SIG-M5 treated with dmso at 0.1 percent for 504 hours (cell line): ENCODE results near the gene STEAP3.
A peak's percentile ranks its signal among the peaks of the same experiment; 100 is the strongest.

Experiments
- DNase-seq: peaks from one replicate; lab custom pipeline; 2025; ENCODE audit not compliant: unreplicated experiment; lab: John Stamatoyannopoulos, UW

STEAP3 gene

GRCh38 chr2:119223521-119224390, at the start of gene STEAP3:
STEAP3 (plus strand) TSS chr2:119223834; CDS start chr2:119231013, 7,179 bp downstream.
- DNase-seq, result peak; percentile 42

- peak; percentile 60 for DNase-seq
These were observed 49.2 kb upstream of the STEAP3 start for GRCh38 chr2:119174216-119174992.

GRCh38 chr2:119174993-119175347, 48.7 kb upstream of the STEAP3 start:
- no peak for DNase-seq

- no peak for DNase-seq
These were observed 48.1 kb upstream of the STEAP3 start for GRCh38 chr2:119175517-119175916.

GRCh38 chr2:119177171-119177837, 46.3 kb upstream of the STEAP3 start:
- no peak for DNase-seq

GRCh38 chr2:119177838-119178190, 45.8 kb upstream of the STEAP3 start:
- no peak for DNase-seq

GRCh38 chr2:119178776-119179175, 44.9 kb upstream of the STEAP3 start:
- no peak for DNase-seq

GRCh38 chr2:119179202-119179601, 44.4 kb upstream of the STEAP3 start:
- no peak for DNase-seq

GRCh38 chr2:119179991-119180390, 43.6 kb upstream of the STEAP3 start:
- no peak for DNase-seq

- DNase-seq, result no peak
These were observed 42.7 kb upstream of the STEAP3 start for GRCh38 chr2:119180892-119181291.

GRCh38 chr2:119181391-119181790, 42.2 kb upstream of the STEAP3 start:
- no peak for DNase-seq

GRCh38 chr2:119181791-119182445, 41.7 kb upstream of the STEAP3 start:
- no peak for DNase-seq

- DNase-seq, result no peak
These were observed 39.1 kb upstream of the STEAP3 start for GRCh38 chr2:119184512-119184911.

GRCh38 chr2:119190321-119191111, 33.1 kb upstream of the STEAP3 start:
- no peak for DNase-seq

- no peak for DNase-seq
These were observed 30.7 kb upstream of the STEAP3 start for GRCh38 chr2:119192893-119193292.

GRCh38 chr2:119195001-119195400, 28.6 kb upstream of the STEAP3 start:
- no peak for DNase-seq

- DNase-seq, result no peak
These were observed 27.7 kb upstream of the STEAP3 start for GRCh38 chr2:119195887-119196286.

- DNase-seq, result no peak
These were observed 27.1 kb upstream of the STEAP3 start for GRCh38 chr2:119196301-119197125.

- DNase-seq, result no peak
These were observed 26.6 kb upstream of the STEAP3 start for GRCh38 chr2:119197126-119197405.
